HEK293 (cell line): Measurements from ENCODE around the gene RAD50.
"Not testable (repeated sequence)": the region's sequence is repeated elsewhere in the genome, so short reads cannot be mapped to it uniquely, and the experiment has no call there.

Source experiments
- CTCF ChIA-PET: fragments of 350-600 bp; formaldehyde crosslinking; extraction: SDS; loops from one replicate; lab custom pipeline; 2021; ENCODE audit warnings: antibody characterized with exemption; lab: Yijun Ruan, JAX
- POLR2A ChIA-PET: fragments of 300-600 bp; formaldehyde crosslinking; extraction: SDS; loops from one replicate; lab custom pipeline; 2020; ENCODE audit warnings: antibody characterized with exemption, inconsistent platforms; lab: Yijun Ruan, JAX
- H3K27ac ChIP-seq: fragments of 200-500 bp; sonication (Bioruptor generic); 2 replicates; pipeline ENCODE4 v1.5.1; 2014; ENCODE audit warnings: low read depth, low read length, control low read depth, inconsistent platforms; ENCODE audit errors: extremely low read depth
- H3K36me3 ChIP-seq, 2 experiments: fragments of 200-500 bp in 1 of 2; sonication (Bioruptor generic) in 1 of 2; 1 replicate in 1 of 2; 2 replicates in 1 of 2; pipeline ENCODE4 v1.5.1; 2014 to 2017; ENCODE audit warnings: inconsistent platforms in 2 of 2, low read length in 2 of 2; ENCODE audit not compliant: control insufficient read depth in 2 of 2, insufficient read depth in 1 of 2
- H3K4me1 ChIP-seq: fragments of 200-500 bp; sonication (Bioruptor generic); 2 replicates; pipeline ENCODE4 v1.5.1; 2014; ENCODE audit warnings: mild to moderate bottlenecking, low read length, inconsistent platforms; ENCODE audit not compliant: control insufficient read depth, insufficient read depth
- H3K4me3 ChIP-seq: 2 replicates; pipeline ENCODE4 v1.5.1; 2011; ENCODE audit warnings: low read depth, mild to moderate bottlenecking, control low read depth, low read length, moderate library complexity
- H3K9me3 ChIP-seq: fragments of 200-500 bp; sonication (Bioruptor generic); 2 replicates; pipeline ENCODE4 v1.5.1; 2014; ENCODE audit warnings: low read depth, low read length, inconsistent platforms; ENCODE audit not compliant: control insufficient read depth, insufficient read depth
- EGR2 ChIP-seq: fragments of 450-650 bp; formaldehyde crosslinking; IDR thresholded peaks from 2 replicates; pipeline ENCODE4 v1.5.1; 2016; ENCODE audit warnings: low read depth, missing biosample characterization, missing genetic modification characterization
- KLF7 ChIP-seq: fragments of 450-650 bp; formaldehyde crosslinking; IDR thresholded peaks from 2 replicates; pipeline ENCODE4 v1.5.1; 2016; ENCODE audit warnings: missing biosample characterization, missing genetic modification characterization, borderline replicate concordance
- KLF8 ChIP-seq: fragments of 450-650 bp; formaldehyde crosslinking; IDR thresholded peaks from 2 replicates; pipeline ENCODE4 v1.5.1; 2016; ENCODE audit warnings: missing biosample characterization, missing genetic modification characterization
- MEIS1 ChIP-seq: sonication (generic); formaldehyde crosslinking; IDR thresholded peaks from 2 replicates; pipeline ENCODE4 v1.8.1; 2022; ENCODE audit warnings: missing genetic modification reagents, mild to moderate bottlenecking, borderline replicate concordance
- SP2 ChIP-seq: fragments of 450-650 bp; formaldehyde crosslinking; IDR thresholded peaks from 2 replicates; pipeline ENCODE4 v1.5.1; 2016; ENCODE audit warnings: missing biosample characterization, missing genetic modification characterization
- ZBTB21 ChIP-seq: fragments of 450-650 bp; formaldehyde crosslinking; IDR thresholded peaks from 2 replicates; pipeline ENCODE4 v1.5.1; 2017; ENCODE audit warnings: missing biosample characterization, missing genetic modification characterization
- ZNF114 ChIP-seq: fragments of 450-650 bp; formaldehyde crosslinking; IDR thresholded peaks from 2 replicates; pipeline ENCODE4 v1.5.0; 2017; ENCODE audit warnings: missing biosample characterization, missing genetic modification characterization
- ZNF132 ChIP-seq: fragments of 450-650 bp; formaldehyde crosslinking; IDR thresholded peaks from 2 replicates; pipeline ENCODE4 v1.5.1; 2017; ENCODE audit warnings: missing biosample characterization, missing genetic modification characterization, borderline replicate concordance
- ZNF140 ChIP-seq: fragments of 450-650 bp; formaldehyde crosslinking; IDR thresholded peaks from 2 replicates; pipeline ENCODE4 v1.5.1; 2016; ENCODE audit warnings: missing biosample characterization, missing genetic modification characterization
- ZNF146 ChIP-seq: fragments of 450-650 bp; formaldehyde crosslinking; IDR thresholded peaks from 2 replicates; pipeline ENCODE4 v1.5.1; 2016; ENCODE audit warnings: missing biosample characterization, missing genetic modification characterization
- ZNF311 ChIP-seq: fragments of 450-650 bp; formaldehyde crosslinking; IDR thresholded peaks from 2 replicates; pipeline ENCODE4 v1.5.1; 2017; ENCODE audit warnings: missing biosample characterization, missing genetic modification characterization, borderline replicate concordance
- ZNF544 ChIP-seq: fragments of 450-650 bp; formaldehyde crosslinking; IDR thresholded peaks from 2 replicates; pipeline ENCODE4 v1.5.0; 2017; ENCODE audit warnings: missing biosample characterization, missing genetic modification characterization
- ZNF596 ChIP-seq: fragments of 450-650 bp; IDR thresholded peaks from 2 replicates; pipeline ENCODE4 v1.5.0; 2018; ENCODE audit warnings: missing biosample characterization, mild to moderate bottlenecking, missing genetic modification characterization, moderate library complexity
- ZNF785 ChIP-seq: fragments of 450-650 bp; formaldehyde crosslinking; IDR thresholded peaks from 2 replicates; pipeline ENCODE4 v1.5.1; 2016; ENCODE audit warnings: missing biosample characterization, missing genetic modification characterization
- ZNF791 ChIP-seq: fragments of 450-650 bp; formaldehyde crosslinking; IDR thresholded peaks from 2 replicates; pipeline ENCODE4 v1.5.1; 2016; ENCODE audit warnings: missing biosample characterization, missing genetic modification characterization
- ZNF843 ChIP-seq: fragments of 450-650 bp; formaldehyde crosslinking; IDR thresholded peaks from 2 replicates; pipeline ENCODE4 v1.5.1; 2016; ENCODE audit warnings: missing biosample characterization, missing genetic modification characterization
- ZSCAN30 ChIP-seq: fragments of 450-650 bp; IDR thresholded peaks from 2 replicates; pipeline ENCODE4 v1.5.1; 2018; ENCODE audit warnings: missing biosample characterization, mild to moderate bottlenecking, missing genetic modification characterization, moderate library complexity
- TF ChIP-seq, protein P1 (sequence below): fragments of 450-650 bp; formaldehyde crosslinking; IDR thresholded peaks from 2 replicates; pipeline ENCODE4 v1.5.1; 2016; ENCODE audit warnings: missing biosample characterization, missing genetic modification characterization

Gene RAD50

DNA sequence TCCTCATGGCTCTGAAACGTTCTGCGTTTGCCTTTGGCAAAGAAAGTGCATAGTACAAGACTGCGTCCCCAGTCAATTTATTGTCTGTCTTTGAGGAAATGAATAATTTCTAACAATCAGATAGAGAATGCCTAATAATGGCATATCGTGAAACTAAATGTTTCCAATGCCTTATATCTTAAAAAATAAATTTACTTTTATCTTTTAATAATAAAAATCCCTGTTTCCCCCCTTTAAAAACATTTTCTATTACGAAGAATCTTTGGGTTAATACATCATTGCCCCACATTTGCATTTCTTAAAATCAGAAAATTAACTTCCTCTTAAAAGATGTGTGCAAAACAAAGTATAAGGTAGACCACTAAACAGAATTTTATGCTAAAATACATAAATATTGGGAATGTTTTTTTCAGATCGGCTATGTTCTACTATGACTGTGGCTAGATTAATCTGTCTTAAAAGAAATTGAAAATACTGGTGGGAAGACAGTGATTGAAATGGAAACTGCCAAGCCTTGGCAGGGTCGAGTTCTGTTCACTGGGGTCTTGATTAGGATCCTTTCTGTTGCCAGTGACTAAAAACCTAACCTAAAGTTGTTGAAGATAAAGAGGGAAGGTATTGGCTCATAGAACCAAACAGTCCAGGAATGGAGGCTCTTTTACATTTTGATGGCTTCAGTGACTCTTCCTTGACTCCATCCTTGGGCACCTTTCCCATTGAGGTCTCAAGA is 13.1 kb upstream of the RAD50 start, which contains the start of gene IL5:
Gene IL5, minus strand, starts transcription at position 51 of the 730 bp plus-strand sequence. Its CDS starts 44 bp downstream, at position 7.
- Histone ChIP-seq H3K4me3 (no peak within 1 kb of the TSS), H3K9me3 (no peaks in the 10 kb centered on the region), H3K36me3 (no peaks in the 10 kb centered on the region), H3K4me1 (no peaks in the 10 kb centered on the region), H3K27ac (no peak within 1 kb of the TSS)
- POLR2A ChIA-PET = no interaction called here
- CTCF ChIA-PET = interaction anchor here (3.0 kb wide), 1 partner anchor 17 kb away, joined by 17 read pairs; no protein-coding TSS in a partner anchor
- TF ChIP-seq ZBTB21 (tag by site-specific recombination) = no peak
- TF ChIP-seq ZNF140 (tag by site-specific recombination) = no peak
- no peak for TF ChIP-seq ZNF843 (tag by site-specific recombination)
- TF ChIP-seq EGR2 (tag by site-specific recombination) = no peak
- TF ChIP-seq ZNF544 (tag by site-specific recombination) = no peak
- no peak for TF ChIP-seq ZNF311 (tag by site-specific recombination)
- no peak for TF ChIP-seq ZNF785

DNA sequence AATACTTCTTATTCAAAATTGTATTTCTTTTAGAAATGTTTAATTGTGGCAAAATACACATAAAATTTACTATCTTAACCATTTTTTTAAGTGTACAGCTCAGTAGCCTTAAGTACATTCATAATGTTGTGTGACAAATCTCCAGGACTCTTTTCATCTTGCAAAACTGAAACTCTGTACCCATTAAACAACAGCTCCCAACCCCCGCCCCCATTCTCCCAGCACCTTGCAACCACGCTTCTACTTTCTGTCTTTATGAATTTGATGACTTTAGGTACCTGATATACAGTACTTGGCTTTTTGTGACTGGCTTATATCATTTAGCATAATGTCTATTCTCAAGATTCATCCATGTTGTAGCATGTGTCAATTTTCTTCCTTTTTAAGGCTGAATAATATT is 10.7 kb upstream of the RAD50 start:
- H3K36me3 ChIP-seq = no peaks in the 10 kb centered on the region
- TF ChIP-seq SP2 = no peak
- peak; percentile 16; the same call in 1 of the 2 replicates for TF ChIP-seq ZNF146 (tag by site-specific recombination)
- TF ChIP-seq, protein P1, sequence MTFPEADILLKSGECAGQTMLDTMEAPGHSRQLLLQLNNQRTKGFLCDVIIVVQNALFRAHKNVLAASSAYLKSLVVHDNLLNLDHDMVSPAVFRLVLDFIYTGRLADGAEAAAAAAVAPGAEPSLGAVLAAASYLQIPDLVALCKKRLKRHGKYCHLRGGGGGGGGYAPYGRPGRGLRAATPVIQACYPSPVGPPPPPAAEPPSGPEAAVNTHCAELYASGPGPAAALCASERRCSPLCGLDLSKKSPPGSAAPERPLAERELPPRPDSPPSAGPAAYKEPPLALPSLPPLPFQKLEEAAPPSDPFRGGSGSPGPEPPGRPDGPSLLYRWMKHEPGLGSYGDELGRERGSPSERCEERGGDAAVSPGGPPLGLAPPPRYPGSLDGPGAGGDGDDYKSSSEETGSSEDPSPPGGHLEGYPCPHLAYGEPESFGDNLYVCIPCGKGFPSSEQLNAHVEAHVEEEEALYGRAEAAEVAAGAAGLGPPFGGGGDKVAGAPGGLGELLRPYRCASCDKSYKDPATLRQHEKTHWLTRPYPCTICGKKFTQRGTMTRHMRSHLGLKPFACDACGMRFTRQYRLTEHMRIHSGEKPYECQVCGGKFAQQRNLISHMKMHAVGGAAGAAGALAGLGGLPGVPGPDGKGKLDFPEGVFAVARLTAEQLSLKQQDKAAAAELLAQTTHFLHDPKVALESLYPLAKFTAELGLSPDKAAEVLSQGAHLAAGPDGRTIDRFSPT = no peak
- TF ChIP-seq, all 188 proteins: peak for 1
- Histone ChIP-seq H3K9me3 (no peaks in the 10 kb centered on the region), H3K4me1 (no peaks in the 10 kb centered on the region), H3K27ac (no peak overlapping the region), H3K4me3 (no peak overlapping the region)
- ChIA-PET POLR2A (no interaction called here), CTCF (interaction anchor here (3.0 kb wide), 1 partner anchor 19 kb away, joined by 17 read pairs; no protein-coding TSS in a partner anchor)

DNA sequence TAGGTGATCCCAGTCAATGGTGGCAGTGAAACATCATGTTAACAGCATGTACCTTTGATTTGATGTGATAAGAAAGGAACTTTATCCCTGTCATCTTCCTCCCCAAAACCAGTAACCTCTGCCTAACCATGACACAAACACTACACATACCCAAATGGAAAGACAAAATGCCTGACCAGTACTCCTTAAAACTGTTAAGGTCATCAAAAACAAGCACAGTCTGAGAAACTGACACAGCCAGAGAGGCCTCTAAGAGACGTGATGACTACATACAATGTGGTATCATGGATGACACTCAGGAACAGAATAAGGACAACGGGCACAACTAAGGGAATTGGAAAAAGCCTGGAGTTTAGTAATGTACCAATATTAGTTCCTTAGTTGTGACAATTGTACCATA is 9.5 kb upstream of the RAD50 start:
- no peaks in the 10 kb centered on the region for H3K4me1 ChIP-seq
- ChIA-PET CTCF (no interaction called here), POLR2A (no interaction called here)
- H3K36me3 ChIP-seq = no peaks in the 10 kb centered on the region
- no peak overlapping the region for H3K4me3 ChIP-seq
- TF ChIP-seq KLF8 (tag by site-specific recombination) (no peak), KLF7 (tag by site-specific recombination) (no peak), ZNF114 (tag by site-specific recombination) (no peak), ZNF596 (no peak), ZSCAN30 (tag by site-specific recombination) (no peak), MEIS1 (CRISPR knock-in tag) (no peak), ZNF140 (tag by site-specific recombination) (no peak), ZNF132 (tag by site-specific recombination) (no peak)
- H3K9me3 ChIP-seq = no peaks in the 10 kb centered on the region
- H3K27ac ChIP-seq = no peak overlapping the region

DNA sequence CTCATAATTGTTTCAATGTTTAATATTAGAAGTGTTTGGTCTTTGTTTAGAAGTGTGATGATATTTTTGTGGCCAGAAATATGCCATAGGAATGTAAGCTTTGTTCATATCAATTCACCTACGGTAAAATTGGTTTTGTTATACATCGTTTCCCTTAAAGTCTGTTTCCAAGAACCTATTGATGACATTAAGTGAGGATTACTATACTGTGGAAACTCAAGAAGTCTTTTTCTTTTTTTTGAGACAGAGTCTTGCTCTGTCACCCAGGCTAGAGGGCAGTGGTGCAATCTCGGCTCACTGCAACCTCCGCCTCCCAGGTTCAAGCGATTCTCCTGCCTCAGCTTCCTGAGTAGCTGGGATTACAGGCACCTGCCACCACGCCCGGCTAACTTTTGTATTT is 7.9 kb upstream of the RAD50 start:
- CTCF ChIA-PET = interaction anchor here (0.6 to 1.3 kb wide), 4 partner anchors 22 to 267 kb away, joined by 3 to 5 read pairs (median 3); no protein-coding TSS in a partner anchor
- H3K36me3 ChIP-seq, H3K4me1 ChIP-seq, H3K27ac ChIP-seq, H3K4me3 ChIP-seq, POLR2A ChIA-PET, H3K9me3 ChIP-seq: not testable (repeated sequence)
- TF ChIP-seq ZNF791 (tag by site-specific recombination) = peak; percentile 91
